CD4-positive, alpha-beta T cell treated with Interleukin-1 beta for 1 hour (primary cell): ENCODE data around the gene UPP1.

Experiments used
- DNase-seq, 2 donors: peaks; one replicate each; pipeline ENCODE4 v3.0.0-alpha.2; 2020 to 2022

The UPP1 gene

DNA sequence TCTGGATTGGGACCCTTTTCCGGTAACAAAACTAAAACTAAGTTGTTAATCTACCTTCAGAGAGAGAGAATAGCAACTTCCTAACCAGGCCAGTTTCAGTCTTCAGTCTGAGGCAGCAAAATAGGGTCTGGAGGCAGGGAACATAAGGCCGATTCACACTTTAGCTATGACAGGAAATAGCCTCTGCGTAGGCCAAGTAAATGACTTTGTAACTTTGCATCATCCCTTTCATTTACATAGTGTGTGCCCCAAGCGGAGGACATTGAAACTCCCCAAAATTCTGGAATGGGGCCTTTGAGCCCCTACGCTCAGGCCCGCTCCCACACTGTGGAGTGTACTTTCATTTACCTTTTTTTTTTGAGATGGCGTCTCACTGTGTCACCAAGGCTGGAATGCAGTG is 1.7 kb upstream of the UPP1 start:
- DNase-seq = peak; percentile 48 to 50

DNA sequence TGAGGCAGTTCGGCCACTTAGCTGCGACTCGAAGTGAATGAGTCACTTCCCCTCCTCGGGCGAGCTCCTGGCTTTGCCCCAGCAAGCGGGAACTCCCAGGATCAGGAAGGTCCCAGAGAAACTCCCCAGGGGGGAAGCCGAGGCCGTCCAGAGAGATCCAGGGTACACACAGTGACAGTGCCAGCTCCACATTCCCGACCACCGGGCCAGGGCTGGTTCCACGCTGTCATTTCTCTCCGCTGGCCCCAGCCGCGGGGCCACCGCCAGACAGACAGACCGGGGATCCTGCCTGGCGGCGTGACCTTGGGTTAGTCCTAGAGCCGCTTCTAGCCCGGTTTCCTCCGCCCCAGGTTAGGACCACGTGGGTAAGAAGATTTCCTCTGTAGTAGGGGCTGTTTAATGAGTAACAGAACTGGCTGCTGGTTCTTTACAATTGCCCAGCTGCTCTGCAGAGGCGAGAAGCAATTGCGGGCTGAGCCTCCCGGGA is 463 bp upstream of the UPP1 start:
- DNase-seq = no peak

DNA sequence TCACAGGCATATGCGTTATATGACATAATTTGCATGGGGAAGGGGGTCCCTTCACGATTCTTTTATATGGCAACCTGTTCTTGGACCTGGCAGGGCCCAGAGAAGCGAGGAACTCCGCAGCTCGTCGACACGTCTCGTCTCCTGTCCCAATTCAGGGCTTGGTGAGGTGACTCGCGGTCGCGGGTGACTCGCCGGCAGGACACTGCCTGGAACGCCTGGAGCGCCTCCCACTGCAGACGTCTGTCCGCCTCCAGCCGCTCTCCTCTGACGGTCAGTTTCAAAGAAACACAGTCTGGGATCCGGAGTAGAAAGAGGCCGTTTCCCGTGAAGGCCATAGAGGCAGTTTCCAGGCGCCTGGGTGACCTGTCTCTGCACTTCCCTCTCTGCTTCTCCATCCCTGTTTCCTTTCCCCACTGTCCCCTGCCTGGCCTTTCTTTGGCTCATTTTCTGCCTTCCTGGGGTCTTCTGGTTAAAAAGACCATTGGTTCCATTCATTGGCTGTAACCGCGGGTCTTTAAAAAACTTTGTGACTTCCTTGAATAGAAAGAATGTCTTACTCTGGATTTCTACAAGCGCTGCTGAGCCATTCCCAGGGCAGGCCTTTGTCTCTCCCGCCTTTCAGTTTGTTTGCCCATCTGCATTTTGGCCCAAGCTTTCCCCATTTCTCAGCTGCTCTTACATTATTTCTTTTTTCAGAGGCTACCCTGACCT is 1.2 kb downstream of the UPP1 start:
- DNase-seq = peak in 1 of 2 donors; percentile 29

DNA sequence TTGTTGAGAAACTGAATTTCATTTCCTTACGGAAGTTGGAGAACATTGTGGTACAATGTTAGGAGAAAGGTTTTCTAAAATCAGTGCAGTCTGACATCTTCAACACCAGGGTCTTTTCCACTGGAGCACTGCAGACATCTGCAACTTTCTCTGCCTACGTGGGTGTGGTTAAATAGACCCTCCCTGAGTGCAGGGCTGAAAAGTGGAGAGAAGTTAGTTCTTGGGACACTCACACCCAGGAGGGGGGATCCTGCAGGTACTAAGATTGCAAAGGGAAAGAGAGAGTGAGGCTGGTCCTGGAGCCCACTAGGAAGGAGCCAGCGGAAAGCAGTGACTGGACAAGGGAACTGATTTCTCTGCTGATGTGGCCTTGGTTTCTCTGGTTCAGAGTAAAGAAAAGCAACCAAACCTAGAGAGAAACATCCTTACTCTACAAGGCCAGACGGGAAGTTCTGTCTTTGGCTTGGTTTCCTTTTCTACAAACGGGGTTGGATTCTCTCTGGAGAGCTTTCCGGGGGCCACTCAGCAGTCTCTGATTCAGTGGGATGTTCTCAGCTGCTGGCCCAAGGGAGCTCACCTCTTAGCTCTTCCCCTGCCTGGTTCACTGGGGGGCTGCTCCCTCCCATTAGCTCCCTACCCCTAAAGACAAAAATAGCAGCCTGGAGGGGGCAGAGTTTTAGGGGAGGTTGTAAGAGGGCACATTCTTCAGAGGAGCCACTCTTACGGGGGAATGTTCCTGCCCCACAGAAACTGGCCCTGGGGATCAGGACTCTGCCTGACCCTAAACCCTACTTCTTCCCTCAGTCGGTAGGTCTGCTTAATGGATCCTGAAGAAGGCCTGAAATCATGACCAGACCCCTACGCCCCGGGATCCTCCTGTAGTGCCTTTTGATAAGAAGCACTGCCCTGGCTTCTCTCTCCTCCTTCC is 2.7 kb downstream of the UPP1 start:
- DNase-seq = no peak

DNA sequence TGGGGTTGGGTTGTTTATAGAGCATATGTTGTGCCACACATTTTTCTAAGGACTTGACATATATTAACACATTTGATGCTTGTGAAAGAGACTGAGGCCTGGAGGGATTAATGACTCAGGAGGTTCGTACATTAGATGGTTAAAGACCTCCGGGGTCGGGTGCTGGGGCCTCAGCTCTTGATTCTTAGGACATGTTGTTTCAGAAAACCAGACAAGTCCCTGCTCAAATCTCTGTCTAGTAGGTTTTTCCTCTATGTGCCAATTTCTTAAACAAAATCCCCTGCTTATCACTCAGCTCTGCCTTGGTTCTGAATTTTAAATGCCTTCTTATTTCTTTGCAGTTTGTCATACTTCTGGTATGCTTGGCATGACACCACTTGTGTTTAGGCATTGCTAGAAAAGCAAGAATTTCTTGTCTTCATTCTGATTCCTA is 5.8 kb downstream of the UPP1 start:
- no peak for DNase-seq

DNA sequence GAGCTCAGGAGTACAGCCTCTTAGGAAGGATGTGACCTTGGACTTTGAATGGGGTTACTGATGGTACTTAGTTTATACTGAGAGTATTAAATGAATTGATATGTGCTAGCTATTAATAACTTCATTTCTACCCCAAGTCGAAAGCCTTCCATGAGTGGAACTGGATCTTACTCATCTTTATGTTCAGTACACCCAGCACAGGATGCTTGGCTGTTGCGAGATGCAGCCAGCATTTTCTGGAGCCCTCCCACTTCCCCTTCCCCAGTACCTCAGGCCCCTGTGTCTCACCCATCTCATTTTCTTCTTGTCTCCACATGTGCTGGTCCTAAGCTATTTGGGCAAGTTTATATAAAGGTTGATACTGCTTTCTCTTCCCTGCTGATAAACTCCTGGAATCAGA is 7.2 kb downstream of the UPP1 start:
- DNase-seq = peak in 1 of 2 donors; percentile 54

DNA sequence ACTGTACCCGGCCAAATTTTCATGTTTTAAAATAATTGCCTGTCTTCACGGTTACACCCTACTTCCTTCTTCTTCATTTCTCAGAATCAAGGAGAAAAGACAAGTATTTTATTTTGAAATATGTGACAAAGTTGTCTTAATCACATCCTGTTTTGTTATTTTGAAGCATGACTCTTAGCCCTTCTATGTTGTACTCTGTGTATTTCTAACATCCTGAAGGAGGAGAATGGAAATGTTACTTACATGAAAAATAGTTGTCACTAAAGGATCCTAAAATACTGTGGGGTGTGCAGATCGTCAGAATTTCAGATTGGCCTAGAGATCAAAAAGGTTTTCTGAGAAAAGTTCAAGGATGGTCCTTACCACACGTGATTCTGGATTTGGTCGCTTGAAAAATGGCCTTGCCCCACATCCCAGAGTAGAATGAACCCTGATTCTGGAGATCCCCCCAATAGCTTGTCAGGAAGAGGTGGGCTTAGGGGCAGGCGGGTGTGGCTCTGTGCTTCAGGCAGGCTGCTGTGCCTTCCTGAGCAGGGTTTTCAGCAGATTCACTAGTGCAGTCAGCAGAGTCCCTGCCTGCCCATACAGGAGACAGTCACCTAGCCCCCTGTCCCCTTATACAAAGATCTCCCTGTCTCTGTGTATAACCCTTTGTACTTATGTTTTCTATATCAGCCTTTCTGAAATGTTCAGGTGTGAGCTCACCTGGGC is 8.6 kb downstream of the UPP1 start:
- peak in 1 of 2 donors; percentile 24 for DNase-seq

DNA sequence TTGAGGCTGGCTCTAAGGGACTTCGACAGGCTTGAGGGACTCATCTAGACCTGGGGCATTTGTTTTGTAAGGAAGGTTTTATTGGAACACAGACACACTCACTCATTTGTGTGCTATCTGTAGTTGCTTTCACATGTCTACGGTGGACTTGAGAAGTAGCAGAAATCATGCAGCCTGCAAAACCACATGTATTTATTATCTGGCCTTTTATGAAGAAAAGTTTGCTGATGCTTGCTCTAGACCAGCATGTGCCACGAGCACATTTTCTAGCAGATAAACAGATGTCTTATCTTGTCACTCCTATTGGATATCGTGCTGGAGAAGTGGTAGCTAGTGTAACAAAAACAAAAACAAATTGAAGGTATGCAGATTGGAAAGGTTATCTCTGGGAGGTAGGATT is 9.8 kb downstream of the UPP1 start:
- DNase-seq = no peak

DNA sequence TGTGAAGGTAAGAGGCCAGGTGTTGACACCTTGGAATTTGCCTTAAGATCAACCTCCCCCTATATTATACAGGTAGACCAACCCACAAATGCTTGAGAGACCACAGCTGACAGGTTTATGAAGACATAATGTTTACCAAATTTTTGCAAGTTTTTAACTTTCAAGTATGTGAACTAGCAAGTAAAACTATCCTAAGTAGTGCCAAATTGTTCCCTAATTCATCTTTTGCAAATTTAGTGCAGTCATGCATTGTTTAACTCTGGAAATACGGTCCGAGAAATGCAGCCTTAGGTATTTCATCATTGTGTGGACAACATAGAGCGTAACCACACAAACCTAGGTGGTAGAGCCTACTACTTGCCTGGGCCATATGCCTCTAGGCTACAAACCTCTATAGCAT is 10.7 kb downstream of the UPP1 start:
- no peak for DNase-seq

DNA sequence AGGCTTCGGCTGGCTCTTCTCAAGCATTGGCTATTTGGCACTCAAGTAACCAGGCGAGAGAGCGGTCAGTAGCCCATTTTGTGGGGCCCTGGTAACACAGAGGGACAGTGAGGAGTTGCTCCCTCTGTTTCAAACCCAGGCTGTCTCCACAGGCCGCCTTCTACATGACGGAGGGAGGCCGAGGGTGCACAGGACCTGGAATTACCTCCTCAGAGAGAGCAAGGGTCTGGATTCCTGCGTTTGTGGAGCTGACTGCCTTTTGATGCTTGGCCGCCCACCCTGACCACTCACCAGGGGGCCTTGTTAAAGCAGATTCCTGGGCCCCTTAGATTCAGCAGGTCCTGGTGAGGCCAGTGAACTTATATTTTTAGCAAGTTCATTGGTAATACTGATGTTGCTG is 12.3 kb downstream of the UPP1 start:
- no peak for DNase-seq

DNA sequence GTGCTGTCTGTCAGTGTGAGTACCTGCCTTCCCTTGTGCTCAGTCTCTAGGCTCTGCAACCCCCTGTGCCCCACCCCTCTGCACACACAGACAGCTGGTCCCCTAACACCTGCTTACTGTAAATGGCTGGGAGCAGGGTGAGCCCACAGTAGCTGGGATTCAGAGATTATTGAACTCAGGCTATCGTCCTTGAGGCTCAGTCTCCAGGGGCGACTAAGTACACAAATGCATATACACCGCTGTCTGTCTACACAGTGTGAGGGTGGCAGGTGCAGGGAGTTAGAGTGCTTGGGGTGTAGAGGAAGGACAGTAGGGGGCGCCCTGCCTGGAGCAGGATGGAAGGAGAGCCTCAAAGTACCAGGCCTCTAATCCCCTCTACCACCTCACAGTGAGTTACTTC is 12.9 kb downstream of the UPP1 start:
- peak in 1 of 2 donors; percentile 20 for DNase-seq

DNA sequence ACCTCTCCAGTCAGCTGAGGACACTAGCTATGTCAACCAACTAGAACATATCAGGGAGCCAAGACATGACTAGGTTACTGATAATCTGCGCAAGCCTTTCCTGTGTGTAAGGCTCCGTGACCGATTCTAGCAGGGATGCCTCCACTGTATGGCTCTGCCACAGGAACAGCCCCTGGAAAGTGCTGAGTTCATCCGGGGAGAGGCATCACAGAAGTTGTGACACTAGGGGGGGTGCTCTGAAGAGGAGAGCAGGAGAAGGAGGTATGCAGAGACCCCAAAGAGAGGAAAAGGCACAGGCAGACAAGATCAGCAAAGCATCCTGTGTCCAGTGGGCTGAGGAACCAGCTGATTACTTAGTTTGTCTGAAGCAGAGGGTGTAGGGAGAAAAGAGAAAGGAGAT is 13.5 kb downstream of the UPP1 start:
- no peak for DNase-seq

DNA sequence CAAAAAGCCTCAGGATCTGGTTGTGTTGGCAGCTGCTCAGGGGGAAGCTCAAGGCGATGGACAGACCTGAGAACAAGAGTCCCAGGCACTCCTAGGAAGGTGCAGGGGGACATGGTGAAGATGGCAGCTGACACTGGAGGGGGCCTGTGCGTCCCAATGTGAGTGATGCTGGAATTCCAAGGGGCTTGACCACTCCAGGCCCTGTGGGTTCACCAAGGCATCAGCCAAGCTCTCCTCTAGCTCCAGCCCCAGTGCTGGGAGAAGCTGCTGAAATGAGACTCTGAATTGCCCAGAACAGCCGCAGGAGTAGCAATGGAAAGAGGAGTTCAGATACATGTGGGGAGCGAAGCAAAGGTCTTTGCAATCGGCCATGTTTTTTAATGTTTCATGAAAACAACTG is 16.0 kb downstream of the UPP1 start:
- DNase-seq = no peak

DNA sequence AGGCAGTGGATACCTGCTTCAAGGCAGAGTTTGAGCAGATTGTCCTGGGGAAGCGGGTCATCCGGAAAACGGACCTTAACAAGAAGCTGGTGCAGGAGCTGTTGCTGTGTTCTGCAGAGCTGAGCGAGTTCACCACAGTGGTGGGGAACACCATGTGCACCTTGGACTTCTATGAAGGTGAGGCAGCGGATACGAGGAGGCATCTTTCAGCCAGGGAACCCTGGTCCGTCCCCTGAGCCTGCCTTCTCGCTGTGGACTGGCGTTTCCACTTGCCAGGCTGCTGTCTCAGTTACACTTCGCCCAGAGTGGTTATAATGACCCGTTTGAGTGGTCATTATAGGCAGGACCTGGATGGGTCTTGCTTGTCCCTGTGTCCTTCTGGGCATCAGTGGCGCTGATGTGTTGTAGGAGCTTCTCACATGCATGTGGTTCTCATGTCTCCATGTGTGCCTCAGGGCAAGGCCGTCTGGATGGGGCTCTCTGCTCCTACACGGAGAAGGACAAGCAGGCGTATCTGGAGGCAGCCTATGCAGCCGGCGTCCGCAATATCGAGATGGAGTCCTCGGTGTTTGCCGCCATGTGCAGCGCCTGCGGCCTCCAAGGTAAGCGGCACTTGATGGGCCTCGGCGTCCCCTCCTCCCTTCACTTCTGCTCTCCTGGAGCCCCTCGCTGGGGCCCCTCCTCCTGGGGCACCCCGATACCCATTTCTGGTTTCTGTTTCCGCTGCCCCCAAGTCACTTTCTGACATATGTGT is 18.0 kb downstream of the UPP1 start:
- DNase-seq = no peak

DNA sequence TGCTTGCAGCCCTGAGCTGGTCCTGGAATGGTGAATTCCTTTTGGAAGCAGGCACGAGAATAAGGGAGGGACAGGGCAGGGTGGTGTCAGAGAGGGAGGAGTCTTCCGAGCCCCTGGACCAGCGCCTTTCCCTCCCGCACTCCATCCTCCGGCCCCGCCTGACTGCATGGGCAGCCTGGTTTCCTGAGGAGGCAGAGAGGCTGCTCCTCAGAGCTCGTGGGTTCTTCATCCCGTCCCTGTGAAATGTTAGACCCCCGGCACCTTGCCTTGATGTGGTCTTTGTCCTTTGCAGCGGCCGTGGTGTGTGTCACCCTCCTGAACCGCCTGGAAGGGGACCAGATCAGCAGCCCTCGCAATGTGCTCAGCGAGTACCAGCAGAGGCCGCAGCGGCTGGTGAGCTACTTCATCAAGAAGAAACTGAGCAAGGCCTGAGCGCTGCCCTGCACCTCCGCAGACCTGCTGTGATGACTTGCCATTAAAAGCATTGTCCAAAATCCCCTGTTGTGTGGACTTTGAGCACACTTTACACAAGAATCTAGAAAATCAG is 18.9 kb downstream of the UPP1 start:
- no peak for DNase-seq

DNA sequence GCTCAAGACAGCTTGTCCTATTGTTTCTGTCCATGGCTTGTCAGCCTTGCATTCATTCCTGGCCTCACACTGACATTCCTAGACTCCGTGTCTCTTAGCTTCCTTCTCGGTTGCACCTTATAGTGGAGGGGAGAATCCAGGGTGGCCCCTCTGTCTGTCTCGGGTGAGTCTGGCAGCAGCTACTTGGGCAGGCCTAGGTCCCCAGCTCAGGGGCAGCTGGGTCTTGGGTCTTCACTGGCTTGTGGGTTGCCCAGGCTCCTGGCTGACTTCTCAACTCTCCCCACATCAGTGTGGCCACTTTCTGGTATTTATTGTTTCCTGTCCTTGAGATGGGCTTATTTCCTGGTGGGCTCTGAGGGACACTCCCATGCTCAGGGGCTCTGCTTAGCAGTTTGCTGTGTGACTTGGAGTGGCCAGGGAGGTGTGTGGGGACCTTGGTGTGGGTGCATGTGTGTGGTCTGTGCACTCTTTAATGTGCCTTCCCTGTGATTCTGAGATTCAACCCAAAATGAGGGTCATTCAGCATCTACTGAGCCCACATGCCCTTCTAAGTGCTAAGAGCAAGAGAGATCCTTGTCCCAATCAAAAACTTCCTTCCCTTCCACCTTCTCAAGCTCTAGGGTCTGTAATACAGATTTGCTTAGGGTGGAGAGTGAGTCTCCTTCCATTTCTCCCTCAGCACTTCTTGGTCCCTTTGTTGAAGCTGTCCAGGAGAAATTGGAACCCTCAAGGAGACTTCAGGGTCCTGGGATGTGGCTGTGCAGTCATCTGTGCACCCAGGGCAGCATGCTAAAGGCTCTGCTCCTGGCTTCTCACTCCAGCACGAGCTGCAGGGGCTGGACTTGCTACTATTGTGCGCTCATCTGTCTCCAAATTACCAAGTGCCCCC is 20.1 kb downstream of the UPP1 start:
- no peak for DNase-seq

DNA sequence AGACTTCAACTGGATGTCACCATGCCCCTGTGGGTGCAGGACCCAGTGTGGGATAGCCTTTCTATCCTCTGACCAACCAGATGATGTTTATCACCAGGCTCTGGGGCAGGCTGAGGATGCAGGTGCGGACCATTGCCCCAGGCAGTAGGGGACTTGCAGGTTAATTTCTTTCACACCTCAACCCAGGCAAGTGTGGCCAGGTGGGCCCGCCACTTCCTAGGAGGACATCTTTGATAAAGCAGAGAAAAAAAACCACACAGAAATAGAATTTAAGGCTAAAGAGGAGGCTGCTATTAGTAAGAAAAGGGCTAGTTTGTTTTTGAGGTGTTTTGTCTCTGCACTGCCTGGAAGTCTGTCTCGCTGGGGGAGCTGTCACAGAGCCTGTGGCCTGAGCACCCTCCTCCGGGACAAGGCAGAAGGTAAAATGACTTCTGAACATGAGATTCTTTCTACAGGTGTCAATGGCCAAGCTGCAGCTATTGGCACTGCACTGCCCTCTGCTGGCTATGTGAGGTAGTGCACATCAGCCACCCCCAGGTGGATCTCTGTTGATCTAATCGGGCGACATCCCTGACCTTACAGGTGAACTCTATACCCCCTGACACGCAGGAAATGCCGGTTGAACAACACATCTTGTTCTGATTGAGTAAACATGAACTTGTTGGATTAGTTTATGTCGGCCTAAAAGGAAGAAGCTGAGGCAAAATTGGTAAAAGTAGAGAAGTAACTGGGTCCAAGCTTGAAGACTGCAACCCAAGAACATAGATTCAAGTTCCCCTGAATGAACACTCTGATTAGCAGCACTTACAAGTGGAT is 21.0 kb downstream of the UPP1 start:
- peak; percentile 82 to 89 for DNase-seq

DNA sequence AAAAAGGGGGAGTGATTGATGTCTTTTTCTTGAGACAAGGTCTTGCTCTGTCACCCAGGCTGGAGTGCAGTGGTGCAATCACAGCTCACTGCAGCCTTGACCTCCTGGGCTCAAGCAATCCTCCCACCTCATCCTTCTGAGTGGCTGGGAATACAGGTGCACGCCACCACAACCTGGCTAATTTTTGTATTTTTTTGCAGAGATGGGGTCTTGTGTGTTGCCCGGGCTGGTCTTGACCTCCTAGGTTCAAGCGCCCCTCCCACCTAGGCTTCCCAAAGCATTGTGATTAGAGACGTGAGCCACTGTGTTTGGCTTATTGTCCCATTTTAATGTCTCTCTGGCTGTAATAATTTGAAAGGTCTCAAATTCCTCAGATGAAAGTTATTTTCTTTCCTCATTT is 21.8 kb downstream of the UPP1 start:
- no peak for DNase-seq

DNA sequence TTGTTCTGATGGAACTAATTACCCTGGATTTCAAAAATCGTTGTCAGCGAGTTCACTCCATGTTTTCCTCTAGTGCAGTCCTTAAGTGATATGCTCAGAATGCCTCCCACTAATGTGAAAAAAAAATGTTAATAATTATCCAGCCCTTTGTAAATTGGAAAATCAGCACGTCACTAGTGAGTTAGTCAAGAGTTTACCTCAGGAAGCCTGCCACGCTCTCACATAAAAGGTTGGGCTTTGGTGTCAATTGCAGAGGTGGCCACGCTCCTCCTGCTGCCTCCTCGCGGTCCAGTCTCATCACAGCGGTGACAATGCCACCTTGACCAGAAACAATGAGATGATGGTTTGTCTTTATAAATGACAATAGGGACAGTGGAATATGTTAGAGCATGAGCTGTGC is 22.5 kb downstream of the UPP1 start:
- no peak for DNase-seq
